H9 (cell line): ENCODE measurements around the gene XRN2. TPM values are rescaled to one million over a fixed set of nuclear protein-coding genes. Genes with fewer than 3 reads are reported as not detected.

Source experiments
- DNase-seq: peaks from one replicate; pipeline ENCODE4 v3.0.0-alpha.2; 2017
- H2AFZ ChIP-seq: one replicate; pipeline ENCODE4 v1.6.1; 2013; ENCODE audit warnings: mild to moderate bottlenecking, low read length, control low read depth, moderate library complexity
- H2AK5ac ChIP-seq: 2 replicates; pipeline ENCODE4 v1.6.1; 2013; ENCODE audit warnings: low read length, control low read depth, mixed read lengths; ENCODE audit not compliant: insufficient read length
- H2BK120ac ChIP-seq: one replicate; pipeline ENCODE4 v1.6.1; 2013; ENCODE audit warnings: low read depth, mild to moderate bottlenecking, low read length, control low read depth, inconsistent platforms; ENCODE audit not compliant: poor library complexity, severe bottlenecking
- H2BK12ac ChIP-seq: 2 replicates; pipeline ENCODE4 v1.6.1; 2013; ENCODE audit warnings: low read length, control low read depth, mixed read lengths, low read depth; ENCODE audit not compliant: insufficient read length
- H2BK15ac ChIP-seq: 2 replicates; pipeline ENCODE4 v1.6.1; 2013; ENCODE audit warnings: low read depth, low read length, control low read depth
- H2BK20ac ChIP-seq: one replicate; pipeline ENCODE4 v1.6.1; 2013; ENCODE audit warnings: low read depth, mild to moderate bottlenecking, low read length, control low read depth, inconsistent platforms; ENCODE audit not compliant: poor library complexity, severe bottlenecking
- H2BK5ac ChIP-seq: 2 replicates; pipeline ENCODE4 v1.6.1; 2013; ENCODE audit warnings: low read length, control low read depth, mixed read lengths; ENCODE audit not compliant: insufficient read length
- H3K14ac ChIP-seq: 2 replicates; pipeline ENCODE4 v1.6.1; 2013; ENCODE audit warnings: low read length, control low read depth; ENCODE audit not compliant: insufficient read depth
- H3K18ac ChIP-seq: 2 replicates; pipeline ENCODE4 v1.6.1; 2013; ENCODE audit warnings: low read depth, mild to moderate bottlenecking, mixed read lengths, low read length, control low read depth; ENCODE audit not compliant: insufficient read length
- H3K23ac ChIP-seq: 2 replicates; pipeline ENCODE4 v1.6.1; 2013; ENCODE audit warnings: low read length, control low read depth, mixed read lengths, low read depth; ENCODE audit not compliant: insufficient read length
- H3K23me2 ChIP-seq: 2 replicates; pipeline ENCODE4 v1.6.1; 2013; ENCODE audit warnings: low read depth, mild to moderate bottlenecking, mixed read lengths, low read length, control low read depth; ENCODE audit not compliant: insufficient read length, poor library complexity, severe bottlenecking
- H3K27ac ChIP-seq: 2 replicates; pipeline ENCODE4 v1.5.1; 2013; ENCODE audit warnings: low read length, control low read depth, mixed read lengths, low read depth; ENCODE audit not compliant: insufficient read length
- H3K27me3 ChIP-seq: 2 replicates; pipeline ENCODE4 v1.6.1; 2013; ENCODE audit warnings: low read length, control low read depth, inconsistent platforms; ENCODE audit not compliant: insufficient read depth
- H3K4ac ChIP-seq: 2 replicates; pipeline ENCODE4 v1.6.1; 2013; ENCODE audit warnings: low read depth, mild to moderate bottlenecking, control low read depth, inconsistent platforms, low read length, moderate library complexity
- H3K4me1 ChIP-seq: 2 replicates; pipeline ENCODE4 v1.6.1; 2013; ENCODE audit warnings: low read length, control low read depth, inconsistent platforms; ENCODE audit not compliant: insufficient read depth
- H3K4me2 ChIP-seq: 2 replicates; pipeline ENCODE4 v1.6.1; 2013; ENCODE audit warnings: low read length, control low read depth, mixed read lengths; ENCODE audit not compliant: insufficient read length, insufficient read depth
- H3K56ac ChIP-seq: 2 replicates; pipeline ENCODE4 v1.6.1; 2013; ENCODE audit warnings: low read depth, mild to moderate bottlenecking, mixed read lengths, low read length, control low read depth; ENCODE audit not compliant: insufficient read length
- H3K79me1 ChIP-seq: 2 replicates; pipeline ENCODE4 v1.6.1; 2013; ENCODE audit warnings: low read depth, mild to moderate bottlenecking, moderate library complexity, low read length, control low read depth, inconsistent platforms; ENCODE audit not compliant: insufficient read depth, poor library complexity, severe bottlenecking
- H3K79me2 ChIP-seq: 2 replicates; pipeline ENCODE4 v1.6.1; 2013; ENCODE audit warnings: low read length, control low read depth, inconsistent platforms; ENCODE audit not compliant: insufficient read depth
- H3K9ac ChIP-seq: 2 replicates; pipeline ENCODE4 v1.6.1; 2013; ENCODE audit warnings: low read length, control low read depth, mixed read lengths; ENCODE audit not compliant: insufficient read length; ENCODE audit errors: extremely low read depth
- H3K9me3 ChIP-seq: one replicate; pipeline ENCODE4 v1.6.1; 2013; ENCODE audit warnings: low read depth, low read length, inconsistent platforms; ENCODE audit not compliant: control insufficient read depth
- H3T11ph ChIP-seq: one replicate; pipeline ENCODE4 v1.6.1; 2013; ENCODE audit warnings: mild to moderate bottlenecking, low read length, control low read depth, inconsistent platforms
- H4K20me1 ChIP-seq: one replicate; pipeline ENCODE4 v1.6.1; 2013; ENCODE audit not compliant: control insufficient read depth, insufficient read length, insufficient read depth
- H4K5ac ChIP-seq: 2 replicates; pipeline ENCODE4 v1.6.1; 2013; ENCODE audit warnings: low read depth, mild to moderate bottlenecking, mixed read lengths, low read length, control low read depth; ENCODE audit not compliant: insufficient read length
- H4K8ac ChIP-seq: replicated peaks from 2 replicates; pipeline ENCODE4 v1.6.1; 2013; ENCODE audit warnings: low read length, control low read depth, mixed read lengths, low read depth; ENCODE audit not compliant: insufficient read length
- H4K91ac ChIP-seq: 2 replicates; pipeline ENCODE4 v1.6.1; 2013; ENCODE audit warnings: low read depth, mild to moderate bottlenecking, moderate library complexity, mixed read lengths, low read length, control low read depth; ENCODE audit not compliant: insufficient read length
- H3K27ac Mint-ChIP-seq, 3 experiments: 2 replicates in 2 of 3; 3 replicates in 1 of 3; pipeline ENCODE4 v1.8.0; 2020 to 2021; ENCODE audit warnings: mixed read lengths in 3 of 3, mild to moderate bottlenecking in 1 of 3, moderate library complexity in 1 of 3
- H3K27me3 Mint-ChIP-seq: 2 replicates; pipeline ENCODE4 v1.8.0; 2021; ENCODE audit warnings: low read depth, mild to moderate bottlenecking, moderate library complexity, mixed read lengths
- H3K36me3 Mint-ChIP-seq, 3 experiments: 2 replicates in 2 of 3; 3 replicates in 1 of 3; pipeline ENCODE4 v1.8.0; 2020 to 2021; ENCODE audit warnings: low read depth in 3 of 3, mixed read lengths in 3 of 3; ENCODE audit not compliant: insufficient read depth in 1 of 3
- H3K4me1 Mint-ChIP-seq, 2 experiments: 2 replicates each; pipeline ENCODE4 v1.8.0; 2020; ENCODE audit warnings: mixed read lengths in 2 of 2
- H3K4me3 Mint-ChIP-seq, 2 experiments: 2 replicates in 1 of 2; 3 replicates in 1 of 2; pipeline ENCODE4 v1.8.0; 2020 to 2021; ENCODE audit warnings: mild to moderate bottlenecking in 2 of 2, mixed read lengths in 2 of 2, moderate library complexity in 1 of 2
- H3K9me3 Mint-ChIP-seq, 2 experiments: 2 replicates in 1 of 2; 3 replicates in 1 of 2; pipeline ENCODE4 v1.8.0; 2020; ENCODE audit warnings: mild to moderate bottlenecking in 2 of 2, mixed read lengths in 2 of 2, moderate library complexity in 1 of 2
- CTCF ChIP-seq: fragments of 200-600 bp; sonication (generic); conservative IDR thresholded peaks from 3 replicates; pipeline ENCODE4 v1.8.0; 2021; ENCODE audit warnings: antibody characterized with exemption, mild to moderate bottlenecking
- WGBS: extraction: QIAGEN DNeasy Blood & Tissue Kit; methylation state at CpG from one replicate; pipeline ENCODE4 v1.1.7; 2013; ENCODE audit warnings: missing lambda C conversion rate, low lambda C conversion rate, mixed read lengths; ENCODE audit not compliant: insufficient read length; ENCODE audit errors: extremely low coverage; 5-methylcytosine and 5-hydroxymethylcytosine counted together
- total RNA-seq: library from RNA; stranded (reverse); gene quantifications from 2 replicates; pipeline ENCODE4 v1.2.1, GENCODE V29; 2021

XRN2 gene
- total RNA-seq, 1 experiment from 2014 or later, result 96.7 TPM

- no peak overlapping the region for H2AFZ ChIP-seq
- no peaks in the 10 kb centered on the region for H3K9me3 Mint-ChIP-seq
Measured at GRCh38 chr20:21436205-21436604, 133.1 kb downstream of the XRN2 start.

More at GRCh38 chr20:21436205-21436604, 133.1 kb downstream of the XRN2 start:
- H3K27ac Mint-ChIP-seq, result no peak overlapping the region
- Histone ChIP-seq H3K56ac (no peak overlapping the region), H3K23ac (no peak overlapping the region), H3K14ac (no peak overlapping the region), H3K79me1 (no peaks in the 10 kb centered on the region), H3K79me2 (no peaks in the 10 kb centered on the region), H2BK120ac (no peak overlapping the region), H3K4ac (no peak overlapping the region), H3K18ac (no peak overlapping the region), H3K27me3 (no peaks in the 10 kb centered on the region), H2BK20ac (no peak overlapping the region), H3K9me3 (no peaks in the 10 kb centered on the region), H4K20me1 (no peaks in the 10 kb centered on the region), H3K23me2 (no peaks in the 10 kb centered on the region), H3K4me1 (peaks cover 3% of the 10 kb centered on the region; the same call in 1 of the 2 replicates), H3K4me2 (no peak overlapping the region), H3K27ac (no peak overlapping the region), H2AK5ac (no peak overlapping the region), H3K9ac (no peak overlapping the region), H2BK12ac (no peak overlapping the region), H4K5ac (no peak overlapping the region), H3T11ph (no peak overlapping the region), H4K91ac (no peak overlapping the region), H2BK5ac (no peak overlapping the region), H4K8ac (no peak overlapping the region), H2BK15ac (no peak overlapping the region)
- H3K4me3 Mint-ChIP-seq, result no peak overlapping the region
- peaks cover 6% of the 10 kb centered on the region in 2 experiments for H3K4me1 Mint-ChIP-seq
- no CpG with 5 or more reads among the region's 4 CpGs for WGBS
- H3K27me3 Mint-ChIP-seq, result peaks cover 4% of the 10 kb centered on the region
- no peak for TF ChIP-seq CTCF
- DNase-seq, result no peak
- H3K36me3 Mint-ChIP-seq, result no peaks in the 10 kb centered on the region
